Endothelial cell of umbilical vein (primary cell): ENCODE data around the gene KRT79. TPM values are rescaled to one million over a fixed set of nuclear protein-coding genes. Genes with fewer than 3 reads are reported as not detected.

Experiments used
- BruUV-seq: library from RNA; stranded (reverse); fragments of 400-500 nt; replicated peaks from 2 replicates; lab custom pipeline; 2021; lab: Mats Ljungman, UMichigan
- CTCF ChIA-PET: fragments of 300-600, 350-600 bp; sonication (Branson Sonifier 250); formaldehyde crosslinking; loops from one replicate; lab custom pipeline; 2021; ENCODE audit warnings: antibody characterized with exemption, inconsistent platforms; lab: Charles Lee
- POLR2A ChIA-PET: fragments of 300-600, 350-600 bp; sonication (Branson Sonifier 250); formaldehyde crosslinking; loops from one replicate; lab custom pipeline; 2021; ENCODE audit warnings: antibody characterized with exemption, inconsistent platforms; lab: Charles Lee
- DNase-seq: peaks from one replicate; pipeline ENCODE4 v3.0.0-alpha.2; 2011; ENCODE audit warnings: low read depth, low spot score
- FAIRE-seq: peaks from 2 replicates; lab custom pipeline; 2011; peaks lifted over from hg19 to GRCh38; lab: Jason Lieb, UNC
- H2AFZ ChIP-seq: 2 replicates; pipeline ENCODE4 v1.6.0; 2012; ENCODE audit warnings: low read depth, low read length, control low read depth, inconsistent platforms
- H3K27ac ChIP-seq: 2 replicates; pipeline ENCODE4 v1.5.1; 2011; ENCODE audit warnings: low read depth, mild to moderate bottlenecking, control low read depth, low read length, moderate library complexity; ENCODE audit not compliant: insufficient read depth
- H3K27me3 ChIP-seq, 2 experiments: 2 replicates each; pipeline versions ENCODE4 v1.6.0 to v1.6.1; 2011; ENCODE audit warnings: low read length in 2 of 2, mixed read lengths in 1 of 2; ENCODE audit not compliant: control insufficient read depth in 2 of 2, insufficient read depth in 2 of 2
- H3K36me3 ChIP-seq, 2 experiments: 2 replicates in 1 of 2; 3 replicates in 1 of 2; pipeline ENCODE4 v1.5.1; 2011; ENCODE audit warnings: low read length in 2 of 2, mild to moderate bottlenecking in 1 of 2, moderate library complexity in 1 of 2; ENCODE audit not compliant: control insufficient read depth in 2 of 2, insufficient read depth in 2 of 2; ENCODE audit errors: extremely low read depth in 1 of 2
- H3K4me1 ChIP-seq: 3 replicates; pipeline ENCODE4 v1.5.1; 2011; ENCODE audit warnings: mild to moderate bottlenecking, low read length; ENCODE audit not compliant: control insufficient read depth, insufficient read depth; ENCODE audit errors: extremely low read depth
- H3K4me2 ChIP-seq: 2 replicates; pipeline ENCODE4 v1.6.1; 2011; ENCODE audit warnings: low read length, control low read depth, mixed read lengths; ENCODE audit not compliant: insufficient read depth
- H3K4me3 ChIP-seq, 3 experiments: fragments of 200-600 bp in 1 of 3; sonication (generic), shearing (Covaris generic) in 1 of 3; replicated peaks in 1 of 3; 2 replicates each; pipeline ENCODE4 v1.5.1; 2011 to 2016; ENCODE audit warnings: control low read depth in 3 of 3, low read length in 3 of 3, mild to moderate bottlenecking in 2 of 3, inconsistent platforms in 1 of 3, low read depth in 1 of 3, moderate library complexity in 1 of 3; ENCODE audit not compliant: insufficient read depth in 1 of 3
- H3K79me2 ChIP-seq: 2 replicates; pipeline ENCODE4 v1.6.0; 2012; ENCODE audit warnings: low read length, inconsistent platforms; ENCODE audit not compliant: control insufficient read depth, insufficient read depth
- H3K9ac ChIP-seq: replicated peaks from 2 replicates; pipeline ENCODE3; 2011; ENCODE audit warnings: low read length, control low read depth; ENCODE audit not compliant: insufficient read depth; ENCODE audit errors: extremely low read depth
- H3K9me1 ChIP-seq: replicated peaks from 3 replicates; pipeline ENCODE4 v1.6.0; 2011; ENCODE audit warnings: mild to moderate bottlenecking, low read length; ENCODE audit not compliant: control insufficient read depth, insufficient read depth; ENCODE audit errors: extremely low read depth
- H3K9me3 ChIP-seq: replicated peaks from 2 replicates; pipeline ENCODE4 v1.5.1; 2012; ENCODE audit warnings: low read length, inconsistent platforms; ENCODE audit not compliant: control insufficient read depth, insufficient read depth
- H4K20me1 ChIP-seq: replicated peaks from 2 replicates; pipeline ENCODE3; 2011; ENCODE audit warnings: mild to moderate bottlenecking, low read length; ENCODE audit not compliant: control insufficient read depth, insufficient read depth; ENCODE audit errors: extremely low read depth
- FOS ChIP-seq: IDR thresholded peaks from 2 replicates; pipeline ENCODE4 v1.6.1; 2011; ENCODE audit warnings: mild to moderate bottlenecking, low read length, moderate library complexity, borderline replicate concordance; ENCODE audit not compliant: insufficient read depth
- JUN ChIP-seq: IDR thresholded peaks from 2 replicates; pipeline ENCODE4 v1.6.1; 2011; ENCODE audit warnings: borderline replicate concordance, low read depth; ENCODE audit not compliant: insufficient read length, insufficient read depth
- POLR2A ChIP-seq: IDR thresholded peaks from 2 replicates; pipeline ENCODE4 v1.6.1; 2012; ENCODE audit warnings: low read depth, mild to moderate bottlenecking, control low read depth, low read length
- POLR2AphosphoS5 ChIP-seq: IDR thresholded peaks from 2 replicates; pipeline ENCODE4 v1.6.1; 2012; ENCODE audit warnings: low read depth, mild to moderate bottlenecking, control low read depth, low read length, moderate library complexity; ENCODE audit not compliant: insufficient read depth
- dilution Hi-C: fragments of 300-500 bp; cut with MboI; formaldehyde crosslinking; loops from one replicate; pipeline ENCODE4 v1.15.0; 2019; ENCODE audit warnings: low sequenced_read_pairs; ENCODE audit not compliant: extremely low pct_ligation_motif_present
- intact Hi-C: fragments of 100-400 bp; cut with micrococcal nuclease; formaldehyde crosslinking; loops from one replicate; pipeline ENCODE4 v1.10.0; 2022
- polyA plus RNA-seq, 4 experiments: library from polyadenylated mRNA; depleted of rRNA in 3 of 4; stranded (reverse) in 3 of 4; unstranded in 1 of 4; fragments of >200 nt; gene quantifications; 2 replicates each; pipeline versions ENCODE4 v1.2.1 to v1.2.3, GENCODE V29; 2011 to 2012; ENCODE audit warnings: missing spikeins in 1 of 4
- total RNA-seq: library from RNA; stranded (reverse); gene quantifications from 2 replicates; pipeline ENCODE4 v1.2.3, GENCODE V29; 2021
- TF ChIP-seq, protein P1 (sequence below): IDR thresholded peaks from 2 replicates; pipeline ENCODE4 v1.6.1; 2011; ENCODE audit not compliant: insufficient read depth, insufficient read length

KRT79 gene
- total and polyA plus RNA-seq, 2 donors (not counting 3 experiments of a cell fraction or from before 2014, with no cell fraction given), result not detected

- no peaks in the 10 kb centered on the region for H3K9me3 ChIP-seq
- H3K4me2 ChIP-seq, result no peak overlapping the region
- CTCF ChIA-PET, result interaction anchor here (0.7 to 7.8 kb wide), 21 partner anchors 9 to 846 kb away, joined by 3 to 120 read pairs (median 6); no protein-coding TSS in a partner anchor
- H2AFZ ChIP-seq, result no peak overlapping the region
- H3K4me1 ChIP-seq, result peaks cover 12% of the 10 kb centered on the region
- H3K27me3 ChIP-seq, result no peaks in the 10 kb centered on the region
- no peak for FAIRE-seq
- DNase-seq, result no peak
- intact Hi-C loops, result loop anchor here (5.0 to 10.0 kb wide), 2 partner anchors 479 to 657 kb away; no protein-coding TSS in a partner anchor
- H4K20me1 ChIP-seq, result no peaks in the 10 kb centered on the region
- no peak overlapping the region for H3K9ac ChIP-seq
- no peaks in the 10 kb centered on the region for H3K79me2 ChIP-seq
- no peak overlapping the region for H3K27ac ChIP-seq
- H3K4me3 ChIP-seq, result no peak overlapping the region
- POLR2A ChIA-PET, result no interaction called here
- TF ChIP-seq POLR2AphosphoS5, result no peak
- TF ChIP-seq JUN, result no peak
- TF ChIP-seq FOS, result peak; percentile 23
- no peak for TF ChIP-seq POLR2A
- TF ChIP-seq, protein P1, sequence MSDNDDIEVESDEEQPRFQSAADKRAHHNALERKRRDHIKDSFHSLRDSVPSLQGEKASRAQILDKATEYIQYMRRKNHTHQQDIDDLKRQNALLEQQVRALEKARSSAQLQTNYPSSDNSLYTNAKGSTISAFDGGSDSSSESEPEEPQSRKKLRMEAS, result no peak
- dilution Hi-C loops, result no loop called here
- H3K36me3 ChIP-seq, result no peaks in the 10 kb centered on the region
- BruUV-seq, result no TSS peak
- no peaks in the 10 kb centered on the region for H3K9me1 ChIP-seq
Measured at GRCh38 chr12:52871291-52872039, 37.4 kb upstream of the KRT79 start.
